Ectodermal cell (in vitro differentiated cells): Measurements from ENCODE around the gene LRRC15.

ENCODE experiments used
- H3K27ac ChIP-seq: 2 replicates; pipeline ENCODE4 v1.7.0; 2013; ENCODE audit warnings: mild to moderate bottlenecking, low read depth, low read length; ENCODE audit not compliant: insufficient read depth, poor library complexity, severe bottlenecking
- H3K27me3 ChIP-seq: 2 replicates; pipeline ENCODE4 v1.7.0; 2013; ENCODE audit warnings: mild to moderate bottlenecking, low read length; ENCODE audit not compliant: insufficient read depth, control insufficient read depth, poor library complexity, severe bottlenecking
- H3K36me3 ChIP-seq: one replicate; pipeline ENCODE4 v1.7.0; 2013; ENCODE audit warnings: low read length; ENCODE audit not compliant: control insufficient read depth, insufficient read depth
- H3K4me1 ChIP-seq: one replicate; pipeline ENCODE4 v1.7.0; 2013; ENCODE audit warnings: low read length; ENCODE audit not compliant: control insufficient read depth, insufficient read depth
- H3K4me3 ChIP-seq: 2 replicates; pipeline ENCODE4 v1.7.0; 2013; ENCODE audit warnings: low read depth, low read length, control low read depth; ENCODE audit not compliant: insufficient read depth
- H3K9me3 ChIP-seq: 2 replicates; pipeline ENCODE4 v1.7.0; 2013; ENCODE audit warnings: mild to moderate bottlenecking, low read length, moderate library complexity; ENCODE audit not compliant: control insufficient read depth
- WGBS, 2 experiments: methylation state at CpG; one replicate each; pipeline ENCODE4 v1.1.7; 2013; ENCODE audit warnings: missing lambda C conversion rate in 2 of 2; 5-methylcytosine and 5-hydroxymethylcytosine counted together

Gene LRRC15

GRCh38 chr3:194365978-194366490 is 3.5 kb downstream of the LRRC15 start:
- Histone ChIP-seq H3K27me3 (peaks cover 23% of the 10 kb centered on the region), H3K36me3 (no peaks in the 10 kb centered on the region), H3K4me1 (peaks cover 28% of the 10 kb centered on the region), H3K27ac (no peak overlapping the region), H3K9me3 (no peaks in the 10 kb centered on the region), H3K4me3 (no peak overlapping the region)
- WGBS, 2 experiments, result 92 to 93% methylated on average over 12 of the region's 12 CpGs

GRCh38 chr3:194365526-194365925 is 4.0 kb downstream of the LRRC15 start:
- Histone ChIP-seq H3K4me1 (peaks cover 24% of the 10 kb centered on the region), H3K9me3 (no peaks in the 10 kb centered on the region), H3K27me3 (peaks cover 23% of the 10 kb centered on the region), H3K27ac (no peak overlapping the region), H3K36me3 (no peaks in the 10 kb centered on the region), H3K4me3 (no peak overlapping the region)
- 88 to 94% methylated on average over 6 of the region's 6 CpGs for WGBS, 2 experiments

GRCh38 chr3:194364652-194365434 is 4.7 kb downstream of the LRRC15 start:
- Histone ChIP-seq H3K9me3 (no peaks in the 10 kb centered on the region), H3K4me1 (peaks cover 17% of the 10 kb centered on the region), H3K4me3 (no peak overlapping the region), H3K27me3 (peaks cover 21% of the 10 kb centered on the region), H3K36me3 (no peaks in the 10 kb centered on the region), H3K27ac (no peak overlapping the region)
- WGBS, 2 experiments, result 36 to 44% methylated on average over 20 of the region's 20 CpGs

- Histone ChIP-seq H3K4me3 (no peak overlapping the region), H3K27me3 (peaks cover 16% of the 10 kb centered on the region), H3K36me3 (no peaks in the 10 kb centered on the region), H3K4me1 (peaks cover 16% of the 10 kb centered on the region), H3K27ac (no peak overlapping the region), H3K9me3 (no peaks in the 10 kb centered on the region)
- WGBS, 2 experiments, result 93 to 96% methylated on average over 3 of the region's 3 CpGs
Measured at GRCh38 chr3:194364314-194364651, 5.3 kb downstream of the LRRC15 start.

GRCh38 chr3:194360568-194360967 is 9.0 kb downstream of the LRRC15 start:
- 92% methylated on average over 18 of the region's 18 CpGs for WGBS, 2 experiments
- Histone ChIP-seq H3K27me3 (no peaks in the 10 kb centered on the region), H3K4me1 (peaks cover 7% of the 10 kb centered on the region), H3K9me3 (no peaks in the 10 kb centered on the region), H3K4me3 (no peak overlapping the region), H3K27ac (no peak overlapping the region), H3K36me3 (no peaks in the 10 kb centered on the region)

GRCh38 chr3:194357681-194358080 is 11.9 kb downstream of the LRRC15 start:
- Histone ChIP-seq H3K27ac (no peak overlapping the region), H3K27me3 (no peaks in the 10 kb centered on the region), H3K4me3 (no peak overlapping the region), H3K36me3 (no peaks in the 10 kb centered on the region), H3K4me1 (no peaks in the 10 kb centered on the region), H3K9me3 (no peaks in the 10 kb centered on the region)
- WGBS, 2 experiments, result 89 to 93% methylated on average over 11 of the region's 11 CpGs

GRCh38 chr3:194355379-194355778 is 14.2 kb downstream of the LRRC15 start:
- Histone ChIP-seq H3K4me3 (no peak overlapping the region), H3K36me3 (no peaks in the 10 kb centered on the region), H3K9me3 (no peaks in the 10 kb centered on the region), H3K4me1 (no peaks in the 10 kb centered on the region), H3K27me3 (no peaks in the 10 kb centered on the region), H3K27ac (no peak overlapping the region)
- WGBS, 2 experiments, result 93 to 94% methylated on average over 7 of the region's 7 CpGs

- 91 to 92% methylated on average over 2 of the region's 2 CpGs for whole genome bisulfite sequencing, 2 experiments
- Histone ChIP-seq H3K36me3 (no peaks in the 10 kb centered on the region), H3K27ac (no peak overlapping the region), H3K27me3 (no peaks in the 10 kb centered on the region), H3K9me3 (no peaks in the 10 kb centered on the region), H3K4me3 (no peak overlapping the region), H3K4me1 (no peaks in the 10 kb centered on the region)
Measured at GRCh38 chr3:194354315-194354714, 15.2 kb downstream of the LRRC15 start.

- no peaks in the 10 kb centered on the region for H3K9me3 ChIP-seq
- no peak overlapping the region for H3K27ac ChIP-seq
- H3K27me3 ChIP-seq, result no peaks in the 10 kb centered on the region
- no peaks in the 10 kb centered on the region for H3K36me3 ChIP-seq
- H3K4me3 ChIP-seq, result no peak overlapping the region
- WGBS, 2 experiments, result 93 to 96% methylated on average over 10 of the region's 10 CpGs
- H3K4me1 ChIP-seq, result no peaks in the 10 kb centered on the region
Measured at GRCh38 chr3:194352667-194353246, 16.8 kb downstream of the LRRC15 start.

- no peak overlapping the region for H3K4me3 ChIP-seq
- H3K27ac ChIP-seq, result no peak overlapping the region
- 84 to 88% methylated on average over 14 of the region's 14 CpGs for WGBS, 2 experiments
- no peaks in the 10 kb centered on the region for H3K27me3 ChIP-seq
- no peaks in the 10 kb centered on the region for H3K36me3 ChIP-seq
- no peaks in the 10 kb centered on the region for H3K9me3 ChIP-seq
- H3K4me1 ChIP-seq, result no peaks in the 10 kb centered on the region
Measured at GRCh38 chr3:194351952-194352536, 17.5 kb downstream of the LRRC15 start.
